ENCODE measurements around the gene KRTCAP3. TPM values are rescaled to one million over a fixed set of nuclear protein-coding genes. Genes with fewer than 3 reads are reported as not detected.

KRTCAP3 gene
- total RNA-seq, 1 experiment from 2014 or later: 62.9 TPM

DNA sequence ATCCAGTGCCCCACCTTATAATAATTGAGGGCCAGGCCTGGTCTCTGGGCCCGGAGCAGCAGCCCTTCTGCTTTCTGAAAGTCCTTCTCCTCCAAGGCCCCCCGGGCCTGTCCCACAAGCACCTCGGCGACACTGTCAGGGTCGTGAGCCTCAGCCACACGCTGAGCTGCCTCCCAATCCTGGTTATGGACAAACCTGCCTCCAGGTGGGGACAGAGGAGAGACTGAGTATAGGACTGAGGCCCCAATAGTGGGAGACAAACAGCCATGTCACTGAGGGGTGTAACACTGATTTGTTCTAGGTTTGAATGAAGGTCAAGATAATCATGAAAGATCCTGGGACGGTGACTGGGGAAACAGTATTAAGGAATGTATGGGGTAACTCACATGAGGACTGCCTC lies 11.8 kb downstream of the KRTCAP3 start:
- ChIA-PET CTCF (interaction anchor here (0.6 kb wide), 1 partner anchor 167 kb away, joined by 4 read pairs; no protein-coding TSS in a partner anchor), POLR2A (ENCODE audit: unreplicated experiment) (no interaction called here)
- no TSS peak for BruUV-seq (replicated peaks)
- peaks cover 3% of the 10 kb centered on the region; the same call in 1 of the 2 replicates for H3K36me3 ChIP-seq (ENCODE audit: low read depth)
- no peaks in the 10 kb centered on the region for H3K9me2 ChIP-seq (ENCODE audit: insufficient read depth)
- no peaks in the 10 kb centered on the region for H3F3A ChIP-seq (ENCODE audit: insufficient read depth, low read depth)
- H3K4me3 ChIP-seq: no peak overlapping the region
- H2AFZ ChIP-seq: no peak overlapping the region
- H3K79me2 ChIP-seq (ENCODE audit: low read depth): no peaks in the 10 kb centered on the region
- H4K20me1 ChIP-seq (ENCODE audit: insufficient read depth): no peaks in the 10 kb centered on the region
- no peak overlapping the region for H3K27ac ChIP-seq
- DNase-seq: no peak
- intact Hi-C loops (cut with micrococcal nuclease; ENCODE audit: unreplicated experiment): no loop called here
- H3K4me1 ChIP-seq (replicated peaks; ENCODE audit: insufficient read depth): no peaks in the 10 kb centered on the region
- no peak overlapping the region for H3K4me2 ChIP-seq
- TF ChIP-seq, protein P1, sequence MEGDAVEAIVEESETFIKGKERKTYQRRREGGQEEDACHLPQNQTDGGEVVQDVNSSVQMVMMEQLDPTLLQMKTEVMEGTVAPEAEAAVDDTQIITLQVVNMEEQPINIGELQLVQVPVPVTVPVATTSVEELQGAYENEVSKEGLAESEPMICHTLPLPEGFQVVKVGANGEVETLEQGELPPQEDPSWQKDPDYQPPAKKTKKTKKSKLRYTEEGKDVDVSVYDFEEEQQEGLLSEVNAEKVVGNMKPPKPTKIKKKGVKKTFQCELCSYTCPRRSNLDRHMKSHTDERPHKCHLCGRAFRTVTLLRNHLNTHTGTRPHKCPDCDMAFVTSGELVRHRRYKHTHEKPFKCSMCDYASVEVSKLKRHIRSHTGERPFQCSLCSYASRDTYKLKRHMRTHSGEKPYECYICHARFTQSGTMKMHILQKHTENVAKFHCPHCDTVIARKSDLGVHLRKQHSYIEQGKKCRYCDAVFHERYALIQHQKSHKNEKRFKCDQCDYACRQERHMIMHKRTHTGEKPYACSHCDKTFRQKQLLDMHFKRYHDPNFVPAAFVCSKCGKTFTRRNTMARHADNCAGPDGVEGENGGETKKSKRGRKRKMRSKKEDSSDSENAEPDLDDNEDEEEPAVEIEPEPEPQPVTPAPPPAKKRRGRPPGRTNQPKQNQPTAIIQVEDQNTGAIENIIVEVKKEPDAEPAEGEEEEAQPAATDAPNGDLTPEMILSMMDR (conservative IDR thresholded peaks at IDR 0.05): no peak
- TF ChIP-seq EZH2 (IDR thresholded peaks at IDR 0.05; ENCODE audit: low read depth): no peak
- H3K27me3 ChIP-seq (ENCODE audit: insufficient read depth, low read depth): no peaks in the 10 kb centered on the region
- no peaks in the 10 kb centered on the region for H3K9me3 ChIP-seq (ENCODE audit: insufficient read depth, low read depth)

DNA sequence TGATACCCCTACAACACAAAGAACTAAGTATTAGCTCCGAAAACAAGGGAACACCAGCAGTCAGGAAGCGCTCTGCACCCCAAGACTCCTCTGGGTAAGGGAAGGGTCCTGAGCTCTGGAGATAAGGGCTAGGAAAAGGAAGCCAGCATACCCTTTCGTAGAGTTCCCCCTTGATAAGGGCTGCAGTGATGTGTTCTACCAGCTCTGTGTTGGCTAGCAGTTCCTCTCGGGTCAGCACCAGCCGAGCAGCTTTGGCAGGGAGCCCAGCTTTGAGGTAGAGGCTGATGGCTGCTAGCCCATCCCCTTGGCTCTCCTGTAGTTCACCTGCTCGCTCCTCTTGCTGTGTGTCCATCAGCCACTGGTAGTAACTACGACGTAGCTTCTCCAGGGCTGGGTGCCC lies 18.9 kb downstream of the KRTCAP3 start:
- Histone ChIP-seq H3K36me3 (ENCODE audit: low read depth) (0 out of 2 replicates have a peak, but pooled peaks cover 5% of the 10 kb centered on the region), H3K4me2 (no peak overlapping the region), H3K27me3 (ENCODE audit: insufficient read depth, low read depth) (no peaks in the 10 kb centered on the region), H3K27ac (no peak overlapping the region), H3K4me3 (no peak overlapping the region), H4K20me1 (ENCODE audit: insufficient read depth) (no peaks in the 10 kb centered on the region), H3F3A (ENCODE audit: insufficient read depth, low read depth) (no peaks in the 10 kb centered on the region), H3K4me1 (replicated peaks; ENCODE audit: insufficient read depth) (no peaks in the 10 kb centered on the region), H3K9me2 (ENCODE audit: insufficient read depth) (no peaks in the 10 kb centered on the region), H3K9me3 (ENCODE audit: insufficient read depth, low read depth) (no peaks in the 10 kb centered on the region), H2AFZ (no peak overlapping the region), H3K79me2 (ENCODE audit: low read depth) (no peaks in the 10 kb centered on the region)
- TF ChIP-seq EZH2 (IDR thresholded peaks at IDR 0.05; ENCODE audit: low read depth): no peak
- TF ChIP-seq, protein P1 (conservative IDR thresholded peaks at IDR 0.05): no peak
- POLR2A ChIA-PET (ENCODE audit: unreplicated experiment): no interaction called here
- CTCF ChIA-PET: no interaction called here
- intact Hi-C loops (cut with micrococcal nuclease; ENCODE audit: unreplicated experiment): no loop called here
- DNase-seq: no peak
- BruUV-seq (replicated peaks): no TSS peak

GRCh38 chr2:27464443-27464842 lies 22.3 kb downstream of the KRTCAP3 start:
- DNase-seq: no peak
- Histone ChIP-seq H3K4me2 (no peak overlapping the region), H2AFZ (no peak overlapping the region), H3K27me3 (ENCODE audit: insufficient read depth, low read depth) (no peaks in the 10 kb centered on the region), H3K27ac (no peak overlapping the region), H3K4me1 (replicated peaks; ENCODE audit: insufficient read depth) (no peaks in the 10 kb centered on the region), H3K9me2 (ENCODE audit: insufficient read depth) (no peaks in the 10 kb centered on the region), H3K79me2 (ENCODE audit: low read depth) (no peaks in the 10 kb centered on the region), H4K20me1 (ENCODE audit: insufficient read depth) (no peaks in the 10 kb centered on the region), H3K9me3 (ENCODE audit: insufficient read depth, low read depth) (no peaks in the 10 kb centered on the region), H3F3A (ENCODE audit: insufficient read depth, low read depth) (no peaks in the 10 kb centered on the region), H3K4me3 (no peak overlapping the region), H3K36me3 (ENCODE audit: low read depth) (0 out of 2 replicates have a peak, but pooled peaks cover 5% of the 10 kb centered on the region)
- intact Hi-C loops (cut with micrococcal nuclease; ENCODE audit: unreplicated experiment): no loop called here
- CTCF ChIA-PET: no interaction called here
- no TSS peak for BruUV-seq (replicated peaks)
- POLR2A ChIA-PET (ENCODE audit: unreplicated experiment): no interaction called here
- no peak for TF ChIP-seq EZH2 (IDR thresholded peaks at IDR 0.05; ENCODE audit: low read depth)
- TF ChIP-seq, protein P1 (conservative IDR thresholded peaks at IDR 0.05): no peak
